GM23338 (cell line): ENCODE data around the gene HTRA1.

ENCODE experiments used
- CREB1 ChIP-seq: fragments of 250-450 bp; sonication (Bioruptor Pico); IDR thresholded peaks from 2 replicates; pipeline ENCODE4 v1.5.0; 2020; ENCODE audit warnings: low read depth, mild to moderate bottlenecking, moderate library complexity
- CTCF ChIP-seq, 2 experiments: fragments of 200-600 bp in 1 of 2; sonication (generic) in 1 of 2; conservative IDR thresholded peaks; 2 replicates each; pipeline versions ENCODE4 v1.5.1 to v1.6.1; 2016 to 2017; ENCODE audit warnings: antibody characterized with exemption in 2 of 2, low read depth in 2 of 2, mild to moderate bottlenecking in 2 of 2, moderate library complexity in 1 of 2
- ETS1 ChIP-seq: IDR thresholded peaks from 2 replicates; pipeline ENCODE4 v1.6.1; 2016; ENCODE audit warnings: antibody characterized with exemption
- EZH2 ChIP-seq: fragments of 200-600 bp; sonication (generic); IDR thresholded peaks from one replicate; pipeline ENCODE4 v1.8.0; 2017; ENCODE audit warnings: antibody characterized with exemption, mild to moderate bottlenecking, low read depth; ENCODE audit not compliant: unreplicated experiment
- POLR2AphosphoS5 ChIP-seq: IDR thresholded peaks from 2 replicates; pipeline ENCODE4 v1.6.1; 2016; ENCODE audit warnings: antibody characterized with exemption, low read depth
- REST ChIP-seq: IDR thresholded peaks from one replicate; pipeline ENCODE4 v1.6.1; 2018; ENCODE audit warnings: antibody characterized with exemption; ENCODE audit not compliant: unreplicated experiment
- ZNF462 ChIP-seq: fragments of 250-450 bp; sonication (Bioruptor Pico); IDR thresholded peaks from 2 replicates; pipeline ENCODE4 v1.5.0; 2020; ENCODE audit warnings: mild to moderate bottlenecking, moderate library complexity

DNA sequence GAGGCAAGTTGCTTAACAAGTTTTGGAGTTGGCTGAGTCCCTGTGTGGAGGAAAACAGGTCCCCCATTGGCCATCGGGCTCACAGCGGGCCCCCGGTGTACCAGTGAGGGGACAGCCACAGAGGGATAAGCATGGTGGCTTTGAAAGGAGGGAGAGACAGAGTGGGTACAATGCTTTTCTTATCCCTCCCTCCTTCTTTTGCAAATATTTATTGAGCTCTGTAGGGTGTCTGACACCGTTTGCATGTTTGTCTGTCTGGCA lies 2.8 kb downstream of the HTRA1 start:
- TF ChIP-seq CTCF (conservative IDR thresholded peaks at IDR 0.05; ENCODE audit: low read depth in 2 of 2): no peak
- no peak for TF ChIP-seq POLR2AphosphoS5
- no peak for TF ChIP-seq ETS1
- TF ChIP-seq EZH2: no peak
- TF ChIP-seq REST: no peak
- no peak for TF ChIP-seq CREB1 (CRISPR knock-in tag)
- no peak for TF ChIP-seq ZNF462 (CRISPR knock-in tag)
